Common myeloid progenitor, CD34-positive (primary cell): ENCODE data around the gene TNFSF15.

ENCODE experiments used
- CTCF ChIA-PET: fragments of 350-600 bp; sonication (Branson Sonifier 250); formaldehyde crosslinking; loops from one replicate; lab custom pipeline; 2021; ENCODE audit warnings: antibody characterized with exemption; lab: Charles Lee
- POLR2A ChIA-PET: fragments of 350-600 bp; sonication (Branson Sonifier 250); formaldehyde crosslinking; loops from one replicate; lab custom pipeline; 2021; ENCODE audit warnings: antibody characterized with exemption; lab: Charles Lee
- DNase-seq, 3 donors: peaks; one replicate each; pipeline versions ENCODE4 v3.0.0 to v3.0.0-alpha.2; 2013
- H3K27ac ChIP-seq, 2 experiments: 1 replicate in 1 of 2; 2 replicates in 1 of 2; pipeline ENCODE4 v1.7.0; 2013; ENCODE audit warnings: inconsistent platforms in 2 of 2, low read length in 2 of 2, mild to moderate bottlenecking in 2 of 2, low read depth in 1 of 2, moderate library complexity in 1 of 2; ENCODE audit not compliant: severe bottlenecking in 2 of 2, insufficient read depth in 1 of 2, poor library complexity in 1 of 2
- H3K27me3 ChIP-seq, 5 experiments: replicated peaks in 2 of 5; 1 replicate in 3 of 5; 2 replicates in 2 of 5; pipeline versions ENCODE4 v1.6.1 to v1.7.0; 2013; ENCODE audit warnings: low read length in 4 of 5, mild to moderate bottlenecking in 2 of 5, moderate library complexity in 2 of 5, inconsistent platforms in 1 of 5; ENCODE audit not compliant: insufficient read depth in 5 of 5, control insufficient read depth in 4 of 5
- H3K36me3 ChIP-seq, 4 experiments: 1 replicate in 2 of 4; 2 replicates in 2 of 4; pipeline versions ENCODE4 v1.6.1 to v1.7.0; 2013; ENCODE audit warnings: low read length in 3 of 4, control low read depth in 1 of 4, mild to moderate bottlenecking in 1 of 4; ENCODE audit not compliant: control insufficient read depth in 4 of 4, insufficient read depth in 4 of 4
- H3K4me1 ChIP-seq, 4 experiments: 1 replicate in 3 of 4; 2 replicates in 1 of 4; pipeline versions ENCODE4 v1.6.1 to v1.7.1; 2013; ENCODE audit warnings: low read length in 3 of 4, mild to moderate bottlenecking in 3 of 4, control low read depth in 1 of 4, inconsistent platforms in 1 of 4, moderate library complexity in 1 of 4; ENCODE audit not compliant: control insufficient read depth in 4 of 4, insufficient read depth in 4 of 4; ENCODE audit errors: control extremely low read depth in 1 of 4
- H3K4me3 ChIP-seq, 7 experiments: 1 replicate in 4 of 7; 2 replicates in 3 of 7; pipeline versions ENCODE4 v1.5.1 to v1.7.0; 2013; ENCODE audit warnings: mild to moderate bottlenecking in 7 of 7, low read length in 6 of 7, moderate library complexity in 6 of 7, inconsistent platforms in 2 of 7, low read depth in 2 of 7, control low read depth in 1 of 7; ENCODE audit not compliant: insufficient read depth in 4 of 7, control insufficient read depth in 1 of 7; ENCODE audit errors: extremely low read depth in 1 of 7
- H3K9me3 ChIP-seq, 5 experiments: 1 replicate in 4 of 5; 2 replicates in 1 of 5; pipeline versions ENCODE4 v1.6.1 to v1.7.1; 2013; ENCODE audit warnings: low read length in 4 of 5, mild to moderate bottlenecking in 2 of 5, inconsistent platforms in 1 of 5, low read depth in 1 of 5, moderate library complexity in 1 of 5; ENCODE audit not compliant: control insufficient read depth in 4 of 5, insufficient read depth in 2 of 5; ENCODE audit errors: control extremely low read depth in 1 of 5
- WGBS: methylation state at CpG from one replicate; pipeline ENCODE4 v1.1.5; 2013; ENCODE audit not compliant: insufficient coverage; 5-methylcytosine and 5-hydroxymethylcytosine counted together

The TNFSF15 gene

DNA sequence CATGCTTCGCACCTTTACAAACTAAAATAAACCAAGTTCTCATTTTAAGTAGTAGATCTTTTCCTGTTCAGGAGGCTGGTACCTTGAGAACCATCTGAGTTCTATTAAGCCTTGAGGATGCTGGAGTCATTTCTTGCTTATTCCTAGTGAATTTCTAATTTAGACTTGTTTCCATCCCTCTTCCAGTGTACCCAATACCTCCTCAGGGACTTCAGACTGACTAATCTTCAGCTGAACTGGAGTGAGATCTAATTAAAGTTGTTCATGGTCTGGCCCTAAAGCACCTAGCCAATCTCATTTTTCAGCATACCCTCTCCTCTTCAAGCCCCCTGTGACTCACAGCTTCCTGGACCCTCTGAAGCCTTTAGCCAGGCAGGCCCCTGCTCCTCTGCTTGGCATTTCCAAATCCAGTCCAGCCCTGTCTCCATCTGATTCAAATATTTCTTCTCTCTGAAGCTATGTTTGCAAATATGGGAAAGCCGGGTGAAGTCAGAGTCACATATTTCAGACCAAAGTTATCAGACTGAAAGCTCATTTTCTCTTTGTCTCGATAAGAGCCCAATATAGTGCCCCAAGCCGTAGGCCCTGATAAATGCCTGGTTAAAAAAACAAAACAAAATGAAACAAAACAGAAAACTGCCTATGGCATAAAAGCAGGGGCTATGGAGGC is 19.4 kb upstream of the TNFSF15 start:
- Histone ChIP-seq H3K9me3 (no peaks in the 10 kb centered on the region), H3K36me3 (no peaks in the 10 kb centered on the region), H3K4me3 (no peak overlapping the region), H3K27me3 (peaks cover 0 to 1% (median 0%) of the 10 kb centered on the region in 5 experiments), H3K4me1 (no peaks in the 10 kb centered on the region), H3K27ac (no peak overlapping the region)
- POLR2A ChIA-PET = no interaction called here
- WGBS = no CpG with 5 or more reads among the region's 4 CpGs
- CTCF ChIA-PET = no interaction called here
- no peak for DNase-seq

GRCh38 chr9:114824110-114824509 is 18.3 kb upstream of the TNFSF15 start:
- no peak overlapping the region for H3K27ac ChIP-seq
- DNase-seq = no peak
- no peaks in the 10 kb centered on the region for H3K36me3 ChIP-seq
- POLR2A ChIA-PET = no interaction called here
- WGBS = no CpG with 5 or more reads among the region's 1 CpG
- H3K4me3 ChIP-seq = no peak overlapping the region
- H3K27me3 ChIP-seq = peaks cover 0 to 1% (median 0%) of the 10 kb centered on the region in 5 experiments
- no peaks in the 10 kb centered on the region for H3K9me3 ChIP-seq
- H3K4me1 ChIP-seq = no peaks in the 10 kb centered on the region
- CTCF ChIA-PET = no interaction called here

GRCh38 chr9:114823441-114823840 is 17.6 kb upstream of the TNFSF15 start:
- CTCF ChIA-PET = no interaction called here
- Histone ChIP-seq H3K27me3 (peaks cover 0 to 1% (median 0%) of the 10 kb centered on the region in 5 experiments), H3K4me3 (no peak overlapping the region), H3K9me3 (no peaks in the 10 kb centered on the region), H3K27ac (no peak overlapping the region), H3K36me3 (no peaks in the 10 kb centered on the region), H3K4me1 (no peaks in the 10 kb centered on the region)
- no peak for DNase-seq
- no CpG with 5 or more reads among the region's 1 CpG for WGBS
- POLR2A ChIA-PET = no interaction called here

DNA sequence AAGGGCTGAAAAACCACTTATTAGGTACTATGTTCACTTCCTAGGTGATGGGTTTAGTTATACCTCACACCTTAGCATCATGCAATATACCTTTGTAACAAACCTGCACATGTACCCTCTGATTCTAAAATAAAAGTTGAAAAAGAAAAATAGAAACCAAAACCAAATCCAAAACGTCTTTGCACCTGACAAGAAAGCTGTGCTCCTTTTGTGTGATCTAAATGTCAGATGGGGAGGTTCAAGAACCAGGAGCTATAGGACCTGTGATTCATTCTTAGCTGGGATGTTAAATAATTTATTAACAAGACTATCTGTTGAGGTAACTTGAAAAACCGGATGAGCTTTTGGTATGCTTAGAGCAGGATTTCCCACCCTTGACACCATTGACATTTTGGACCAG is 16.9 kb upstream of the TNFSF15 start:
- CTCF ChIA-PET = no interaction called here

DNA sequence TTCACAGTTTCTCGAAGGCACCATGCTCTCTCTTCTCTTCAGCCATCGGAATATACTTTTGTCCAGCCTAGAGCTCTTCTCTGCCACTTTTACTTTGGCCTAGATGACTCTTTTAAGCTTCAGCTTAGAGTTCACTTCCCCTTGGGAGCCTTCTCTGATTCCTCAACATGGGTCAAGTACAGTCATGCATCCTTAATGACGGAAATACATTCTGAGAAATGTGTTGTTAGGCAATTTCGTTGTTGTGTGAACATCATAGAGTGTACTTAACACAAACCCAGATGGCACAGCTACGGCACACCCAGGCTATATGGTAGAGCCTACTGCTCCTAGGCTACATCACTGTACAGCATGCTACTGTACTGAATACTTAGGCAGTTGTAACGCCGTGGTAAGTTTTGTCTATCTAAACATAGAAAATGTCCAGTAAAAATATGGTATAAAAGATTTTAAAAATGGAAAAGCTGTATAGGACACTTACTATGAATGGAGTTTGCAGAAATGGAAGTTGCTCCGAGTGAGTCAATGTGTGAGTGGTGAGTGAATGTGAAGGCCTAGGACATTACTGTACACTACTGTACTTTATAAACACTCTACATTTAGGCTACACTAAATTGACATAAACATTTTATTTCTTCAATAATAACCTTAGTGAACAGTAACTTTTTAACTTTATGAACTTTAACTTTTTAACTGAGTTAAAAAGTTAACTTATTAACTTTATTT is 15.1 kb upstream of the TNFSF15 start:
- no peak overlapping the region for H3K27ac ChIP-seq
- 100% methylated on average over 3 of the region's 8 CpGs for WGBS
- no peaks in the 10 kb centered on the region for H3K27me3 ChIP-seq
- no peaks in the 10 kb centered on the region for H3K36me3 ChIP-seq
- no peak for DNase-seq
- H3K4me3 ChIP-seq = no peak overlapping the region
- POLR2A ChIA-PET = no interaction called here
- CTCF ChIA-PET = interaction anchor here (1.7 kb wide), 1 partner anchor 9 kb away, joined by 5 read pairs; no protein-coding TSS in a partner anchor
- no peaks in the 10 kb centered on the region for H3K9me3 ChIP-seq
- no peaks in the 10 kb centered on the region for H3K4me1 ChIP-seq

More for the DNA sequence above, 16.9 kb upstream of the TNFSF15 start:
- POLR2A ChIA-PET = no interaction called here
- no peak for DNase-seq
- H3K9me3 ChIP-seq = no peaks in the 10 kb centered on the region
- no peak overlapping the region for H3K27ac ChIP-seq
- H3K4me1 ChIP-seq = no peaks in the 10 kb centered on the region
- H3K27me3 ChIP-seq = peaks cover 0 to under 1% (median 0%) of the 10 kb centered on the region in 5 experiments
- no peaks in the 10 kb centered on the region for H3K36me3 ChIP-seq
- 100% methylated on average over 2 of the region's 2 CpGs for WGBS
- no peak overlapping the region for H3K4me3 ChIP-seq

- 100% methylated on average over 1 of the region's 1 CpG for WGBS
Measured at GRCh38 chr9:114818178-114818577, 12.3 kb upstream of the TNFSF15 start.

GRCh38 chr9:114813717-114814418 is 8.0 kb upstream of the TNFSF15 start:
- no peak for DNase-seq
- POLR2A ChIA-PET = no interaction called here
- no peak overlapping the region for H3K4me3 ChIP-seq
- no peak overlapping the region for H3K27ac ChIP-seq
- H3K9me3 ChIP-seq = peaks cover 0 to 2% (median 0%) of the 10 kb centered on the region in 5 experiments
- H3K27me3 ChIP-seq = no peaks in the 10 kb centered on the region
- no peaks in the 10 kb centered on the region for H3K36me3 ChIP-seq
- CTCF ChIA-PET = no interaction called here
- 92% methylated on average over 5 of the region's 5 CpGs for WGBS
- no peaks in the 10 kb centered on the region for H3K4me1 ChIP-seq

More at GRCh38 chr9:114818178-114818577, 12.3 kb upstream of the TNFSF15 start:
- Histone ChIP-seq H3K27me3 (no peaks in the 10 kb centered on the region), H3K9me3 (peaks cover 0 to 2% (median 0%) of the 10 kb centered on the region in 5 experiments), H3K36me3 (no peaks in the 10 kb centered on the region), H3K27ac (no peak overlapping the region), H3K4me1 (no peaks in the 10 kb centered on the region), H3K4me3 (no peak overlapping the region)
- DNase-seq = no peak
- CTCF ChIA-PET = no interaction called here
- POLR2A ChIA-PET = no interaction called here
